ENCODE data around the gene LSS. TPM values are rescaled to one million over a fixed set of nuclear protein-coding genes. Genes with fewer than 3 reads are reported as not detected.

The LSS gene
- total RNA-seq, 1 experiment from 2014 or later = 45.7 TPM

GRCh38 chr21:46266946-46267345 is 38.4 kb upstream of the LSS start:
- H3K27me3 ChIP-seq (ENCODE audit: low read length) = no peaks in the 10 kb centered on the region
- CTCF ChIA-PET = no interaction called here
- DNase-seq (no peak), ATAC-seq (no peak)
- no peak overlapping the region for H2AFZ ChIP-seq (ENCODE audit: low read length)
- POLR2A ChIA-PET (ENCODE audit: unreplicated experiment) = no interaction called here
- no peaks in the 10 kb centered on the region for H3K9me2 ChIP-seq (replicated peaks; ENCODE audit: low read length)
- H3K4me3 ChIP-seq (ENCODE audit: low read length) = no peak overlapping the region
- no peaks in the 10 kb centered on the region for H3K9me3 ChIP-seq (ENCODE audit: low read length)
- no TSS peak for BruUV-seq (replicated peaks)
- H4K20me1 ChIP-seq (ENCODE audit: low read length) = peaks cover 23% of the 10 kb centered on the region
- no peak overlapping the region for H3K9ac ChIP-seq (ENCODE audit: low read length)
- intact Hi-C loops (cut with micrococcal nuclease) = loop anchor here (10.0 kb wide), 1 partner anchor 58 kb away; the partner anchor contains the start of genes C21orf58 and PCNT
- peaks cover 57% of the 10 kb centered on the region for H3K36me3 ChIP-seq (ENCODE audit: low read depth, low read length)
- H3K4me1 ChIP-seq (ENCODE audit: insufficient read depth, low read length) = peaks cover 18% of the 10 kb centered on the region
- H3K79me2 ChIP-seq (ENCODE audit: low read length) = no peaks in the 10 kb centered on the region
- TF ChIP-seq CTCF (conservative IDR thresholded peaks at IDR 0.05; ENCODE audit: low read depth, low read length) (no peak), EZH2 (IDR thresholded peaks at IDR 0.05; ENCODE audit: low read length, unreplicated experiment) (no peak), EZH2phosphoT487 (IDR thresholded peaks at IDR 0.05; ENCODE audit: borderline replicate concordance, low read length) (no peak)
- H3K27ac ChIP-seq (ENCODE audit: low read length) = no peak overlapping the region
- H3F3A ChIP-seq (ENCODE audit: low read length, unreplicated experiment) = peaks cover 7% of the 10 kb centered on the region
- no peak overlapping the region for H3K4me2 ChIP-seq (ENCODE audit: low read length)

- Histone ChIP-seq H3K27ac (ENCODE audit: low read length) (no peak overlapping the region), H3K36me3 (ENCODE audit: low read depth, low read length) (peaks cover 65% of the 10 kb centered on the region), H2AFZ (ENCODE audit: low read length) (no peak overlapping the region), H3K27me3 (ENCODE audit: low read length) (no peaks in the 10 kb centered on the region), H3K9me3 (ENCODE audit: low read length) (no peaks in the 10 kb centered on the region), H3K79me2 (ENCODE audit: low read length) (no peaks in the 10 kb centered on the region), H3F3A (ENCODE audit: low read length, unreplicated experiment) (peaks cover 7% of the 10 kb centered on the region), H3K4me2 (ENCODE audit: low read length) (no peak overlapping the region), H3K4me1 (ENCODE audit: insufficient read depth, low read length) (peaks cover 18% of the 10 kb centered on the region), H3K4me3 (ENCODE audit: low read length) (no peak overlapping the region), H4K20me1 (ENCODE audit: low read length) (peaks cover 23% of the 10 kb centered on the region), H3K9me2 (replicated peaks; ENCODE audit: low read length) (no peaks in the 10 kb centered on the region), H3K9ac (ENCODE audit: low read length) (no peak overlapping the region)
- ChIA-PET CTCF (no interaction called here), POLR2A (ENCODE audit: unreplicated experiment) (no interaction called here)
- DNase-seq = no peak
- ATAC-seq = no peak
- no TSS peak for BruUV-seq (replicated peaks)
- intact Hi-C loops (cut with micrococcal nuclease) = loop anchor here (10.0 kb wide), 1 partner anchor 59 kb away; the partner anchor contains the start of genes C21orf58 and PCNT
- TF ChIP-seq EZH2phosphoT487 (IDR thresholded peaks at IDR 0.05; ENCODE audit: borderline replicate concordance, low read length) (no peak), EZH2 (IDR thresholded peaks at IDR 0.05; ENCODE audit: low read length, unreplicated experiment) (no peak), CTCF (conservative IDR thresholded peaks at IDR 0.05; ENCODE audit: low read depth, low read length) (no peak)
Measured at GRCh38 chr21:46265736-46266525, 37.4 kb upstream of the LSS start.

- DNase-seq = no peak
- Histone ChIP-seq H3K9ac (ENCODE audit: low read length) (no peak overlapping the region), H2AFZ (ENCODE audit: low read length) (no peak overlapping the region), H3K79me2 (ENCODE audit: low read length) (no peaks in the 10 kb centered on the region), H3K4me3 (ENCODE audit: low read length) (no peak overlapping the region), H3K36me3 (ENCODE audit: low read depth, low read length) (peaks cover 58% of the 10 kb centered on the region), H3K27me3 (ENCODE audit: low read length) (no peaks in the 10 kb centered on the region), H3K4me1 (ENCODE audit: insufficient read depth, low read length) (peaks cover 7% of the 10 kb centered on the region), H3K27ac (ENCODE audit: low read length) (no peak overlapping the region), H3K4me2 (ENCODE audit: low read length) (no peak overlapping the region), H3F3A (ENCODE audit: low read length, unreplicated experiment) (peaks cover under 1% of the 10 kb centered on the region), H3K9me2 (replicated peaks; ENCODE audit: low read length) (no peaks in the 10 kb centered on the region), H3K9me3 (ENCODE audit: low read length) (no peaks in the 10 kb centered on the region), H4K20me1 (ENCODE audit: low read length) (peaks cover 12% of the 10 kb centered on the region)
- ChIA-PET CTCF (interaction anchor here (0.6 kb wide), 1 partner anchor 60 kb away, joined by 5 read pairs; no protein-coding TSS in a partner anchor), POLR2A (ENCODE audit: unreplicated experiment) (no interaction called here)
- BruUV-seq (replicated peaks) = no TSS peak
- TF ChIP-seq EZH2 (IDR thresholded peaks at IDR 0.05; ENCODE audit: low read length, unreplicated experiment) (no peak), EZH2phosphoT487 (IDR thresholded peaks at IDR 0.05; ENCODE audit: borderline replicate concordance, low read length) (no peak), CTCF (conservative IDR thresholded peaks at IDR 0.05; ENCODE audit: low read depth, low read length) (no peak)
- intact Hi-C loops (cut with micrococcal nuclease) = loop anchor here (10.0 kb wide), 1 partner anchor 60 kb away; the partner anchor contains the start of genes C21orf58 and PCNT
- no peak for ATAC-seq
Measured at GRCh38 chr21:46264690-46265144, 36.1 kb upstream of the LSS start.
